Measurements from ENCODE around the gene LPP. TPM values are rescaled to one million over a fixed set of nuclear protein-coding genes. Genes with fewer than 3 reads are reported as not detected.

Gene LPP
- total and polyA plus RNA-seq, 9 donors, result 15.9 to 280 (median 134) TPM

DNA sequence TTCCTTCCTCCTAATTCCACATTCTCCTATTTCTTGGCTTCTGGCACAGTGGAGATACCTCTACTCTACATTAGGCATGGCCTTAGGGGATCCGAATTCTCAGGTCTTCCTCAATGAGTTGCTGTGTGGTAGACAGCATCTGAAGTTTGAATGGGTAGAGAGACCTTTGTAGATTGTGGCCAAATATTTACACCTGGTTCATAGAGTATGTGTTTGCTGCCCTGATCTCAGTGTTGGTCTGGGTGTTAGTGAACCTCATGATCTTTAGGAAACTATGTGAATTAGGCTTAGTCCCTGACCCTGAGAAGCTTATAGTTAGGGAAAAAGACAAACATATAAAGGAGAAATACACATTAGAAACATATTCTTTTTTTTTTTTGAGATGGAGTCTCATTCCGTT, 75.8 kb downstream of the LPP start:
- WGBS, 3 donors, result 92 to 98% (median 97%) methylated on average over 2 of the region's 2 CpGs
- no peak overlapping the region for H3K4me3 ChIP-seq
- no peaks in the 10 kb centered on the region for H3K27me3 ChIP-seq
- H3K4me1 ChIP-seq (ENCODE audit: insufficient read depth), result peaks cover 8% of the 10 kb centered on the region
- TF ChIP-seq CTCF (IDR thresholded peaks at IDR 0.05) (no peak), POLR2A (IDR thresholded peaks at IDR 0.05) (no peak), EP300 (IDR thresholded peaks at IDR 0.05) (no peak)
- H3K36me3 ChIP-seq, result no peaks in the 10 kb centered on the region
- intact Hi-C loops (cut with DNase I), result no loop called here
- H3K27ac ChIP-seq, result no peak overlapping the region
- no peak for DNase-seq
- H3K9me3 ChIP-seq, result no peaks in the 10 kb centered on the region

GRCh38 chr3:188230962-188231361, 77.0 kb downstream of the LPP start:
- Histone ChIP-seq H3K4me1 (ENCODE audit: insufficient read depth) (peaks cover 13% of the 10 kb centered on the region), H3K9me3 (no peaks in the 10 kb centered on the region), H3K4me3 (no peak overlapping the region), H3K27me3 (no peaks in the 10 kb centered on the region), H3K27ac (no peak overlapping the region), H3K36me3 (no peaks in the 10 kb centered on the region)
- no peak for DNase-seq
- WGBS, 3 donors, result 80 to 89% (median 84%) methylated on average over 5 of the region's 5 CpGs
- TF ChIP-seq EP300 (IDR thresholded peaks at IDR 0.05) (no peak), POLR2A (IDR thresholded peaks at IDR 0.05) (no peak), CTCF (IDR thresholded peaks at IDR 0.05) (no peak)
- intact Hi-C loops (cut with DNase I), result no loop called here

DNA sequence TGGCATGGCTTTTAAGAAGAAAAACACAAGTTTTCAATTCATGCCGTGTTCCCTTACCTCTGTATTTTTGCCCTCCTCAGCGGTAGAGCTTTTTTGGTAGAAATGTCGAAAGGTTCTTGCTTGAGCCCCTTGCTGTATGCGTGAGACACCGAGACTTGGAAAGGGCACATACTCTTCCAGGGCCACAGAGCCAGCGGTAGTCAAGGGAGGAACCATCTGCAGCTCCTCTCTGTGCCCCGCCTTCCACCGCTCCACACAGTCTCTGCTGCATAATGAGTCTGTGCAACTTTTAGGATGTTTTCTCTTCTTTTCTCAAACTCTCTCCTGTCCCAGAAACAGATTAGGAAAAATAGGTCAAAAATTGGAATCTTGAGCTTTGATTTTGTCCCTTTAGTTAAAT, 77.5 kb downstream of the LPP start:
- no peak for TF ChIP-seq POLR2A (IDR thresholded peaks at IDR 0.05)
- no peak for TF ChIP-seq CTCF (IDR thresholded peaks at IDR 0.05)

GRCh38 chr3:188232656-188233055, 78.7 kb downstream of the LPP start:
- peaks cover 14% of the 10 kb centered on the region for H3K4me1 ChIP-seq (ENCODE audit: insufficient read depth)
- no peak for DNase-seq
- H3K9me3 ChIP-seq, result no peaks in the 10 kb centered on the region
- H3K27ac ChIP-seq, result no peak overlapping the region
- 50 to 97% (median 50%) methylated on average over 2 of the region's 2 CpGs for WGBS, 3 donors
- H3K36me3 ChIP-seq, result no peaks in the 10 kb centered on the region
- no peak for TF ChIP-seq EP300 (IDR thresholded peaks at IDR 0.05)
- no peak for TF ChIP-seq CTCF (IDR thresholded peaks at IDR 0.05)
- no peak for TF ChIP-seq POLR2A (IDR thresholded peaks at IDR 0.05)
- no peak overlapping the region for H3K4me3 ChIP-seq
- intact Hi-C loops (cut with DNase I), result no loop called here
- no peaks in the 10 kb centered on the region for H3K27me3 ChIP-seq

More for the DNA sequence above, 77.5 kb downstream of the LPP start:
- H3K4me3 ChIP-seq, result no peak overlapping the region
- H3K27me3 ChIP-seq, result no peaks in the 10 kb centered on the region
- H3K27ac ChIP-seq, result no peak overlapping the region
- intact Hi-C loops (cut with DNase I), result no loop called here
- H3K4me1 ChIP-seq (ENCODE audit: insufficient read depth), result peaks cover 14% of the 10 kb centered on the region
- H3K9me3 ChIP-seq, result no peaks in the 10 kb centered on the region
- DNase-seq, result no peak
- WGBS, 3 donors, result 94 to 95% (median 94%) methylated on average over 8 of the region's 8 CpGs
- no peaks in the 10 kb centered on the region for H3K36me3 ChIP-seq

- Histone ChIP-seq H3K27ac (no peak overlapping the region), H3K4me3 (no peak overlapping the region), H3K27me3 (no peaks in the 10 kb centered on the region), H3K9me3 (no peaks in the 10 kb centered on the region), H3K36me3 (no peaks in the 10 kb centered on the region), H3K4me1 (ENCODE audit: insufficient read depth) (peaks cover 14% of the 10 kb centered on the region)
- WGBS, 3 donors, result 52 to 71% (median 66%) methylated on average over 1 of the region's 1 CpG
- intact Hi-C loops (cut with DNase I), result no loop called here
- TF ChIP-seq POLR2A (IDR thresholded peaks at IDR 0.05) (no peak), CTCF (IDR thresholded peaks at IDR 0.05) (no peak), EP300 (IDR thresholded peaks at IDR 0.05) (no peak)
- DNase-seq, result no peak
These were observed 79.4 kb downstream of the LPP start for GRCh38 chr3:188233320-188233719.

Measured in ovary (tissue), 9 donors.